ENCODE data around the gene FHIP1B. TPM values are rescaled to one million over a fixed set of nuclear protein-coding genes. Genes with fewer than 3 reads are reported as not detected.

FHIP1B gene
- 13.3 to 20.2 TPM (median 17.9 TPM) in 5 replicates for total RNA-seq (2022; extraction: Qiagen RNA extraction)

GRCh38 chr11:6234387-6235107 is at the start of gene FHIP1B:
Gene FHIP1B, minus strand, starts transcription at chr11:6234636. Its CDS starts 10,120 bp downstream, at chr11:6224516.

GRCh38 chr11:6238902-6239301 is 4.5 kb upstream of the FHIP1B start, which contains the start of gene CNGA4:
Gene CNGA4, plus strand, starts transcription at chr11:6239089. Its CDS starts 118 bp downstream, at chr11:6239207.

GRCh38 chr11:6205366-6205765 is 29.1 kb downstream of the FHIP1B start, which contains the start of gene C11orf42:
Gene C11orf42, plus strand, starts transcription at chr11:6205557. Its CDS starts 59 bp downstream, at chr11:6205616.

GRCh38 chr11:6199174-6199810 is 35.1 kb downstream of the FHIP1B start, which contains the start of gene OR52W1:
Gene OR52W1, plus strand, starts transcription at chr11:6199224. Its CDS starts 0 bp downstream, at chr11:6199224.

GRCh38 chr11:6170226-6170625 is 64.2 kb downstream of the FHIP1B start, which contains the start of gene OR52B2:
Gene OR52B2, minus strand, starts transcription at chr11:6170326. Its CDS starts 0 bp downstream, at chr11:6170326.

Other genes with a start within 250 kb of the FHIP1B start
- gene OR52L1, start 247.7 kb downstream of the FHIP1B start, total RNA-seq (2022; extraction: Qiagen RNA extraction): not detected in 5 replicates
- not detected in 5 replicates for gene OR56A4, start 227.7 kb downstream of the FHIP1B start, total RNA-seq (2022; extraction: Qiagen RNA extraction)
- gene OR56A1, start 203.9 kb downstream of the FHIP1B start, total RNA-seq (2022; extraction: Qiagen RNA extraction): not detected in 5 replicates
- gene OR56B4, start 127.0 kb downstream of the FHIP1B start, total RNA-seq (2022; extraction: Qiagen RNA extraction): not detected in 5 replicates
- not detected in 5 replicates for gene OR52B2, start 64.3 kb downstream of the FHIP1B start, total RNA-seq (2022; extraction: Qiagen RNA extraction)
- not detected in 5 replicates for gene OR52W1, start 35.4 kb downstream of the FHIP1B start, total RNA-seq (2022; extraction: Qiagen RNA extraction)
- not detected in 5 replicates for gene C11orf42, start 29.1 kb downstream of the FHIP1B start, total RNA-seq (2022; extraction: Qiagen RNA extraction)
- gene CNGA4, start 4.5 kb upstream of the FHIP1B start, total RNA-seq (2022; extraction: Qiagen RNA extraction): 0.03 to 0.09 TPM (median 0.06 TPM) in 4 of 5 replicates, not detected in the other
- not detected in 5 replicates for gene CCKBR, start 25.2 kb upstream of the FHIP1B start, total RNA-seq (2022; extraction: Qiagen RNA extraction)
- gene CAVIN3, start 85.9 kb upstream of the FHIP1B start, total RNA-seq (2022; extraction: Qiagen RNA extraction): 26.7 to 37.5 TPM (median 28.9 TPM) in 5 replicates
- 10.0 to 11.9 TPM (median 10.5 TPM) in 5 replicates for gene SMPD1, start 155.8 kb upstream of the FHIP1B start, total RNA-seq (2022; extraction: Qiagen RNA extraction)
- gene APBB1, start 184.5 kb upstream of the FHIP1B start, total RNA-seq (2022; extraction: Qiagen RNA extraction): 16.5 to 20.3 TPM (median 20.1 TPM) in 5 replicates
- 0.25 to 0.84 TPM (median 0.37 TPM) in 5 replicates for gene HPX, start 206.4 kb upstream of the FHIP1B start, total RNA-seq (2022; extraction: Qiagen RNA extraction)
- gene TRIM3, start 239.3 kb upstream of the FHIP1B start, total RNA-seq (2022; extraction: Qiagen RNA extraction): 14.7 to 23.1 TPM (median 21.7 TPM) in 5 replicates
- 53.0 to 59.0 TPM (median 57.5 TPM) in 5 replicates for gene ARFIP2, start 246.7 kb upstream of the FHIP1B start, total RNA-seq (2022; extraction: Qiagen RNA extraction)
- gene TIMM10B, start 246.9 kb upstream of the FHIP1B start, total RNA-seq (2022; extraction: Qiagen RNA extraction): 28.6 to 37.0 TPM (median 35.3 TPM) in 5 replicates

Measured in A549 treated with CORT108297 at 1 μM for 4 hours (cell line).